WI38 (cell line): ENCODE measurements around the gene KLRB1.
"Not testable (repeated sequence)": the region's sequence is repeated elsewhere in the genome, so short reads cannot be mapped to it uniquely, and the experiment has no call there.

ENCODE experiments used
- H3K4me3 ChIP-seq: 2 replicates; pipeline ENCODE4 v1.5.1; 2011; ENCODE audit warnings: low read depth, mild to moderate bottlenecking, control low read depth, low read length
- CTCF ChIP-seq: IDR thresholded peaks from 2 replicates; pipeline ENCODE4 v1.5.1; 2012; ENCODE audit warnings: low read depth, mild to moderate bottlenecking, control low read depth, low read length

Gene KLRB1

GRCh38 chr12:9619411-9620179 is 11.9 kb upstream of the KLRB1 start:
- no peak for TF ChIP-seq CTCF
- no peak overlapping the region for H3K4me3 ChIP-seq

GRCh38 chr12:9618906-9619305 is 11.2 kb upstream of the KLRB1 start:
- not testable (repeated sequence) for H3K4me3 ChIP-seq

- H3K4me3 ChIP-seq = no peak overlapping the region
- TF ChIP-seq CTCF = no peak
Measured at GRCh38 chr12:9617124-9617523, 9.4 kb upstream of the KLRB1 start.

GRCh38 chr12:9615420-9616136 is 7.9 kb upstream of the KLRB1 start:
- TF ChIP-seq CTCF = no peak
- H3K4me3 ChIP-seq = no peak overlapping the region

- H3K4me3 ChIP-seq = not testable (repeated sequence)
Measured at GRCh38 chr12:9610606-9611005, 2.9 kb upstream of the KLRB1 start.

GRCh38 chr12:9606736-9607372 is 862 bp downstream of the KLRB1 start:
- no peak overlapping the region for H3K4me3 ChIP-seq
- TF ChIP-seq CTCF = no peak

- no peak overlapping the region for H3K4me3 ChIP-seq
- TF ChIP-seq CTCF = no peak
Measured at GRCh38 chr12:9606247-9606646, 1.5 kb downstream of the KLRB1 start.

- no peak overlapping the region for H3K4me3 ChIP-seq
- TF ChIP-seq CTCF = no peak
Measured at GRCh38 chr12:9605483-9605882, 2.2 kb downstream of the KLRB1 start.
